Neural cell (in vitro differentiated cells): ENCODE data around the gene NEDD4L. TPM values are rescaled to one million over a fixed set of nuclear protein-coding genes. Genes with fewer than 3 reads are reported as not detected.

Source experiments
- H2AFZ ChIP-seq: fragments of 200-600, 300-800 bp; sonication (generic), shearing (Covaris generic); 2 replicates; pipeline ENCODE4 v1.6.0; 2014; ENCODE audit warnings: low read depth, mild to moderate bottlenecking, antibody characterized with exemption, low read length, moderate library complexity
- H3F3A ChIP-seq: fragments of 200-600 bp; shearing (Covaris generic); 2 replicates; pipeline ENCODE4 v1.6.1; 2016; ENCODE audit warnings: mild to moderate bottlenecking, moderate library complexity, mixed read lengths, antibody characterized with exemption, low read length; ENCODE audit not compliant: insufficient read depth, poor library complexity, severe bottlenecking
- H3K27ac ChIP-seq: fragments of 200-600, 300-800 bp; sonication (generic), shearing (Covaris generic); 2 replicates; pipeline ENCODE4 v1.5.1; 2014; ENCODE audit warnings: mild to moderate bottlenecking, low read length, moderate library complexity
- H3K27me3 ChIP-seq: fragments of 300-800, 200-600 bp; sonication (generic), shearing (Covaris generic); 2 replicates; pipeline ENCODE4 v1.6.0; 2014; ENCODE audit warnings: mild to moderate bottlenecking, low read depth, low read length, moderate library complexity; ENCODE audit not compliant: insufficient read depth
- H3K36me3 ChIP-seq: fragments of 300-800, 200-600 bp; sonication (generic), shearing (Covaris generic); 2 replicates; pipeline ENCODE4 v1.5.1; 2014; ENCODE audit warnings: mild to moderate bottlenecking, antibody characterized with exemption, low read length, moderate library complexity; ENCODE audit not compliant: insufficient read depth
- H3K4me2 ChIP-seq: fragments of 300-800, 200-600 bp; sonication (generic), shearing (Covaris generic); 2 replicates; pipeline ENCODE4 v1.6.0; 2014; ENCODE audit warnings: mild to moderate bottlenecking, low read length
- H3K4me3 ChIP-seq: fragments of 300-800, 200-600 bp; sonication (generic), shearing (Covaris generic); 2 replicates; pipeline ENCODE4 v1.5.1; 2014; ENCODE audit warnings: mild to moderate bottlenecking, low read length, moderate library complexity
- H3K79me2 ChIP-seq: fragments of 200-600 bp; shearing (Covaris generic); replicated peaks from 2 replicates; pipeline ENCODE4 v1.6.0; 2014; ENCODE audit warnings: mild to moderate bottlenecking, low read length, moderate library complexity; ENCODE audit not compliant: insufficient read depth
- H3K9ac ChIP-seq: fragments of 300-800, 200-600 bp; sonication (generic), shearing (Covaris generic); 2 replicates; pipeline ENCODE4 v1.6.1; 2016; ENCODE audit warnings: mild to moderate bottlenecking, low read length, mixed read lengths
- H3K9me2 ChIP-seq: fragments of 200-600 bp; shearing (Covaris generic); 2 replicates; pipeline ENCODE4 v1.6.1; 2016; ENCODE audit warnings: mild to moderate bottlenecking, low read length, mixed read lengths; ENCODE audit not compliant: insufficient read depth
- H3K9me3 ChIP-seq: fragments of 200-600, 300-800 bp; sonication (generic), shearing (Covaris generic); 2 replicates; pipeline ENCODE4 v1.6.1; 2016; ENCODE audit warnings: mild to moderate bottlenecking, mixed run types, low read length, moderate library complexity, mixed read lengths
- H4K20me1 ChIP-seq: fragments of 200-600 bp; shearing (Covaris generic); 2 replicates; pipeline ENCODE4 v1.6.1; 2016; ENCODE audit warnings: mild to moderate bottlenecking, mixed run types; ENCODE audit not compliant: insufficient read depth
- EP300 ChIP-seq: fragments of 450-650 bp; conservative IDR thresholded peaks from 2 replicates; pipeline ENCODE4 v1.6.1; 2014; ENCODE audit warnings: antibody characterized with exemption, mild to moderate bottlenecking, moderate library complexity; ENCODE audit not compliant: poor library complexity, severe bottlenecking
- EZH2 ChIP-seq: fragments of 200-600, 300-800 bp; shearing (Covaris generic), sonication (generic); IDR thresholded peaks from 2 replicates; pipeline ENCODE4 v1.6.1; 2014; ENCODE audit warnings: antibody characterized with exemption, low read length, borderline replicate concordance, mild to moderate bottlenecking; ENCODE audit not compliant: insufficient read depth, poor library complexity, severe bottlenecking
- MXI1 ChIP-seq: fragments of 450-650 bp; conservative IDR thresholded peaks from 2 replicates; pipeline ENCODE4 v1.6.1; 2014; ENCODE audit warnings: antibody characterized with exemption, mild to moderate bottlenecking; ENCODE audit not compliant: poor library complexity, severe bottlenecking
- POLR2AphosphoS5 ChIP-seq: IDR thresholded peaks from 2 replicates; pipeline ENCODE4 v1.6.1; 2012
- RAD21 ChIP-seq: fragments of 450-650 bp; conservative IDR thresholded peaks from 2 replicates; pipeline ENCODE4 v1.6.1; 2014; ENCODE audit warnings: antibody characterized with exemption, mild to moderate bottlenecking, moderate library complexity
- SMC3 ChIP-seq: fragments of 450-650 bp; conservative IDR thresholded peaks from 2 replicates; pipeline ENCODE4 v1.6.1; 2014; ENCODE audit warnings: antibody characterized with exemption, mild to moderate bottlenecking, moderate library complexity; ENCODE audit not compliant: poor library complexity
- TAF1 ChIP-seq: IDR thresholded peaks from 2 replicates; pipeline ENCODE4 v1.6.1; 2012; ENCODE audit warnings: low read depth
- polyA plus RNA-seq: library from polyadenylated mRNA; depleted of rRNA; stranded (reverse); fragments of >200 nt; gene quantifications from 2 replicates; pipeline ENCODE4 v1.2.3, GENCODE V29; 2014
- TF ChIP-seq, protein P1 (sequence below): fragments of 450-650 bp; IDR thresholded peaks from 2 replicates; pipeline ENCODE4 v1.5.1; 2014; ENCODE audit warnings: antibody characterized with exemption, mild to moderate bottlenecking, moderate library complexity; ENCODE audit not compliant: poor library complexity, severe bottlenecking
- TF ChIP-seq, protein P2 (sequence below): IDR thresholded peaks from 2 replicates; pipeline ENCODE4 v1.6.1; 2012; ENCODE audit warnings: borderline replicate concordance

Gene NEDD4L
- polyA plus RNA-seq, 1 donor from 2014 or later = 97.9 TPM

DNA sequence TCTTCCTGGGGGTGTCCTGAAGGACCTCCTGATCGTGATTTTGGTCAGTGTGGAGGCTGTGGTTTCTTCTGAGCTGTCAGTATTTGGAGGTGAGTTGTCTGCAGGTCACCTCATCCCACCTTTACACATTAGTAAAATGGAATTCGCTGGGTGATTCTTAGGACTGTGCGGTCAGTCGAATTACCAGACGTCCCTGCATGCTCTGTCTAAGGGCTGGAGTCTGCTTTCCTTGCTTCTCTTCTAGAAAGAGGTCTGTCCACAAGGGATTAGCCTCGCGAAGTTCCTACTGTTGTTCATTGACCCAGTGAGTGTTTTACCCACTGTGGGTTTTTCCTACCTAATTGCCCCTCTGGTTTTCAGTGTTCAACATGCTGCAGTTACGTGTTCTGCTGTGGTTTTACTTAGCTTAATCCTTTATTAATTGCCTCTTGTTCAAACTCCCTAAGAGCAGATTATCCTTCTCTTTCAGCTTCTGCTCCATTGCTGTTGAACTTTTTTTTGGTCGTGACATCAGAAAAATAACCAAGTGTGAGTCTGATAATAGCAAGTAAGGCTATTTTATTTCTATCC is 183.4 kb downstream of the NEDD4L start:
- Histone ChIP-seq H2AFZ (no peak overlapping the region), H3K36me3 (no peaks in the 10 kb centered on the region), H4K20me1 (peaks cover 19% of the 10 kb centered on the region), H3K9ac (no peak overlapping the region), H3K4me2 (no peak overlapping the region), H3F3A (no peaks in the 10 kb centered on the region), H3K79me2 (peaks cover 70% of the 10 kb centered on the region), H3K27ac (no peak overlapping the region), H3K4me3 (no peak overlapping the region), H3K27me3 (no peaks in the 10 kb centered on the region), H3K9me2 (no peaks in the 10 kb centered on the region), H3K9me3 (no peaks in the 10 kb centered on the region)
- TF ChIP-seq SMC3 (no peak), POLR2AphosphoS5 (no peak), EP300 (no peak), RAD21 (no peak), TAF1 (no peak), EZH2 (no peak), MXI1 (no peak)
- TF ChIP-seq, protein P1, sequence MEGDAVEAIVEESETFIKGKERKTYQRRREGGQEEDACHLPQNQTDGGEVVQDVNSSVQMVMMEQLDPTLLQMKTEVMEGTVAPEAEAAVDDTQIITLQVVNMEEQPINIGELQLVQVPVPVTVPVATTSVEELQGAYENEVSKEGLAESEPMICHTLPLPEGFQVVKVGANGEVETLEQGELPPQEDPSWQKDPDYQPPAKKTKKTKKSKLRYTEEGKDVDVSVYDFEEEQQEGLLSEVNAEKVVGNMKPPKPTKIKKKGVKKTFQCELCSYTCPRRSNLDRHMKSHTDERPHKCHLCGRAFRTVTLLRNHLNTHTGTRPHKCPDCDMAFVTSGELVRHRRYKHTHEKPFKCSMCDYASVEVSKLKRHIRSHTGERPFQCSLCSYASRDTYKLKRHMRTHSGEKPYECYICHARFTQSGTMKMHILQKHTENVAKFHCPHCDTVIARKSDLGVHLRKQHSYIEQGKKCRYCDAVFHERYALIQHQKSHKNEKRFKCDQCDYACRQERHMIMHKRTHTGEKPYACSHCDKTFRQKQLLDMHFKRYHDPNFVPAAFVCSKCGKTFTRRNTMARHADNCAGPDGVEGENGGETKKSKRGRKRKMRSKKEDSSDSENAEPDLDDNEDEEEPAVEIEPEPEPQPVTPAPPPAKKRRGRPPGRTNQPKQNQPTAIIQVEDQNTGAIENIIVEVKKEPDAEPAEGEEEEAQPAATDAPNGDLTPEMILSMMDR = no peak
- TF ChIP-seq, protein P2, sequence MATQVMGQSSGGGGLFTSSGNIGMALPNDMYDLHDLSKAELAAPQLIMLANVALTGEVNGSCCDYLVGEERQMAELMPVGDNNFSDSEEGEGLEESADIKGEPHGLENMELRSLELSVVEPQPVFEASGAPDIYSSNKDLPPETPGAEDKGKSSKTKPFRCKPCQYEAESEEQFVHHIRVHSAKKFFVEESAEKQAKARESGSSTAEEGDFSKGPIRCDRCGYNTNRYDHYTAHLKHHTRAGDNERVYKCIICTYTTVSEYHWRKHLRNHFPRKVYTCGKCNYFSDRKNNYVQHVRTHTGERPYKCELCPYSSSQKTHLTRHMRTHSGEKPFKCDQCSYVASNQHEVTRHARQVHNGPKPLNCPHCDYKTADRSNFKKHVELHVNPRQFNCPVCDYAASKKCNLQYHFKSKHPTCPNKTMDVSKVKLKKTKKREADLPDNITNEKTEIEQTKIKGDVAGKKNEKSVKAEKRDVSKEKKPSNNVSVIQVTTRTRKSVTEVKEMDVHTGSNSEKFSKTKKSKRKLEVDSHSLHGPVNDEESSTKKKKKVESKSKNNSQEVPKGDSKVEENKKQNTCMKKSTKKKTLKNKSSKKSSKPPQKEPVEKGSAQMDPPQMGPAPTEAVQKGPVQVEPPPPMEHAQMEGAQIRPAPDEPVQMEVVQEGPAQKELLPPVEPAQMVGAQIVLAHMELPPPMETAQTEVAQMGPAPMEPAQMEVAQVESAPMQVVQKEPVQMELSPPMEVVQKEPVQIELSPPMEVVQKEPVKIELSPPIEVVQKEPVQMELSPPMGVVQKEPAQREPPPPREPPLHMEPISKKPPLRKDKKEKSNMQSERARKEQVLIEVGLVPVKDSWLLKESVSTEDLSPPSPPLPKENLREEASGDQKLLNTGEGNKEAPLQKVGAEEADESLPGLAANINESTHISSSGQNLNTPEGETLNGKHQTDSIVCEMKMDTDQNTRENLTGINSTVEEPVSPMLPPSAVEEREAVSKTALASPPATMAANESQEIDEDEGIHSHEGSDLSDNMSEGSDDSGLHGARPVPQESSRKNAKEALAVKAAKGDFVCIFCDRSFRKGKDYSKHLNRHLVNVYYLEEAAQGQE = no peak

- peaks cover 64% of the 10 kb centered on the region for H3K79me2 ChIP-seq
- no peaks in the 10 kb centered on the region for H3K9me2 ChIP-seq
- TF ChIP-seq TAF1 = no peak
- no peak for TF ChIP-seq MXI1
- TF ChIP-seq, protein P1 = no peak
- no peak for TF ChIP-seq POLR2AphosphoS5
- no peak for TF ChIP-seq RAD21
- TF ChIP-seq, protein P2 = no peak
- no peak for TF ChIP-seq EZH2
- no peak for TF ChIP-seq SMC3
- no peaks in the 10 kb centered on the region for H3K9me3 ChIP-seq
- no peak overlapping the region for H3K4me2 ChIP-seq
- no peaks in the 10 kb centered on the region for H3K27me3 ChIP-seq
- peaks cover 19% of the 10 kb centered on the region for H4K20me1 ChIP-seq
- no peak overlapping the region for H3K4me3 ChIP-seq
- H3K9ac ChIP-seq = no peak overlapping the region
- H3K27ac ChIP-seq = no peak overlapping the region
- no peaks in the 10 kb centered on the region for H3F3A ChIP-seq
- H3K36me3 ChIP-seq = no peaks in the 10 kb centered on the region
- no peak overlapping the region for H2AFZ ChIP-seq
These were observed 184.2 kb downstream of the NEDD4L start for GRCh38 chr18:58228176-58228575.
